ENCODE results near the gene OLFM1.
"Not testable (repeated sequence)": the region's sequence is repeated elsewhere in the genome, so short reads cannot be mapped to it uniquely, and the experiment has no call there.

The OLFM1 gene

GRCh38 chr9:135060461-135061116, 26.9 kb upstream of the OLFM1 start:
- no peak for DNase-seq

GRCh38 chr9:135061441-135061840, 26.0 kb upstream of the OLFM1 start:
- DNase-seq, result no peak

- DNase-seq, result no peak
Measured at GRCh38 chr9:135062254-135062653, 25.2 kb upstream of the OLFM1 start.

GRCh38 chr9:135063466-135063865, 24.0 kb upstream of the OLFM1 start:
- not testable (repeated sequence) for DNase-seq

GRCh38 chr9:135063888-135064287, 23.6 kb upstream of the OLFM1 start:
- not testable (repeated sequence) for DNase-seq

- no peak for DNase-seq
Measured at GRCh38 chr9:135065151-135065550, 22.3 kb upstream of the OLFM1 start.

GRCh38 chr9:135065804-135066203, 21.7 kb upstream of the OLFM1 start:
- DNase-seq, result no peak

GRCh38 chr9:135066291-135066690, 21.2 kb upstream of the OLFM1 start:
- no peak for DNase-seq

- no peak for DNase-seq
Measured at GRCh38 chr9:135067096-135067710, 20.3 kb upstream of the OLFM1 start.

GRCh38 chr9:135068776-135069415, 18.6 kb upstream of the OLFM1 start:
- no peak for DNase-seq

GRCh38 chr9:135069558-135070197, 17.8 kb upstream of the OLFM1 start:
- DNase-seq, result no peak

- no peak for DNase-seq
Measured at GRCh38 chr9:135070198-135070951, 17.1 kb upstream of the OLFM1 start.

GRCh38 chr9:135070964-135071735, 16.3 kb upstream of the OLFM1 start:
- DNase-seq, result no peak

GRCh38 chr9:135073081-135073740, 14.3 kb upstream of the OLFM1 start:
- DNase-seq, result no peak

GRCh38 chr9:135073741-135074305, 13.6 kb upstream of the OLFM1 start:
- DNase-seq, result no peak

GRCh38 chr9:135074354-135075233, 12.9 kb upstream of the OLFM1 start:
- DNase-seq, result no peak

GRCh38 chr9:135075234-135076142, 12.0 kb upstream of the OLFM1 start:
- DNase-seq, result no peak

GRCh38 chr9:135076143-135076875, 11.2 kb upstream of the OLFM1 start:
- DNase-seq, result no peak
